Effector CD8-positive, alpha-beta T cell (primary cell): ENCODE data around the gene FN3K.
"Not testable (repeated sequence)": the region's sequence is repeated elsewhere in the genome, so short reads cannot be mapped to it uniquely, and the experiment has no call there.

Experiments
- DNase-seq: peaks from one replicate; lab custom pipeline; 2025; lab: John Stamatoyannopoulos, UW

Gene FN3K

DNA sequence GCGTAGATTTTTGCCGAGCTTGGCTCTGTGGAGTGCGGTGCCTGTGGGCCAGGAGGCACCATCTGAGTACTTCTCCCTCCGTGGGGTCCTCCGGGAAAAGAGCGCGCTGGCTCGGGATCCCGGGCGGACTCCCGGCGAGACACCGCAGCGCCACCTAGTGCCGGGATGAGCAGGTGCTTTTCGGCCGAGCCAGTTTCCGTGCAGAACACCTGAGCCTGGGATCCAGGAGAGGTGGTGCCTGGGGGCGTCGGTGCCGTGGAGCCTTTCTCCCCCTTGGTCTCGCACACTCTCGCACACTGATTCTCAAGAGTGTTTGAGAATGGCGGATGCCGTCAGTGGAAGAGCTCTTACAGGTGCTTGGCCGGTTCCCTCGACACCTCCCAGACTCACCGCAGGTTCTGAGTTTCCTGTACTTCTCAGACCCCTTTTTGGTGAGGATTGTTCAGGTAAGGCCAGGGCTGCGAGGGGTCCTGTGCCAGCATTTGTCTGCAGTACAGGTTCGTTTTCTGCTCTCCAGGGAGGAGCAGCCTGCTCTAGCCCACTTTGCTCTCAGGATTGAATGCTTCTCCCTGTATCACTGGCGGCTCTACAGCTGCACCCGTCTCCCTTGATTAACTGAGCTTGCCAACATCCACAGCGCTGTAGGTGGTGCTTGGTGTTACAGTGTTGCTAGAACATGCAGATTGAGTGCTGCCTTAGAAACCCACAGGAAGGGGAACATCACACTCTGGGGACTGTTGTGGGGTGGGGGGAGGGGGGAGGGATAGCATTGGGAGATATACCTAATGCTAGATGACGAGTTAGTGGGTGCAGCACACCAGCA, 39.8 kb downstream of the FN3K start:
- peak; percentile 39 for DNase-seq

DNA sequence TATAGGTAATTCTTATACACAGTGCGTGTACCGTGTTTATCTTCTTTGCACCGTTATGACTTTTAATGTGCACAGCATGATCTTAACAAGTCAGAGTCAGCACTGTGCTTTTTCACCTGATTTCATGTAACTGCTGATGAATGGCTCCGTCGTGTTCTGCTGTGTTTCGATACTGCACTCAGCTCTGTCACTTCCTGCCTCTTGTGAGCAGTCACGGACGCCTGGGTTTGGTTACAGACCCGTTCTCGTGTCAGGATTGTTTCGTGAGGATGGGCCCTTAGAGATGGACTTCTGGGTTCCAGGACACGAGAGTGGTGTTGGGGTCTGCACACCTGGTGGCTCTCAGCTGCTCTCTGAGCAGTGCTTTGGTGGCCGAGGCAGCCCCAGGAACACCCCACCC, 41.0 kb downstream of the FN3K start:
- DNase-seq: no peak

- not testable (repeated sequence) for DNase-seq
Observed at GRCh38 chr17:82777778-82778375, 42.5 kb downstream of the FN3K start.

DNA sequence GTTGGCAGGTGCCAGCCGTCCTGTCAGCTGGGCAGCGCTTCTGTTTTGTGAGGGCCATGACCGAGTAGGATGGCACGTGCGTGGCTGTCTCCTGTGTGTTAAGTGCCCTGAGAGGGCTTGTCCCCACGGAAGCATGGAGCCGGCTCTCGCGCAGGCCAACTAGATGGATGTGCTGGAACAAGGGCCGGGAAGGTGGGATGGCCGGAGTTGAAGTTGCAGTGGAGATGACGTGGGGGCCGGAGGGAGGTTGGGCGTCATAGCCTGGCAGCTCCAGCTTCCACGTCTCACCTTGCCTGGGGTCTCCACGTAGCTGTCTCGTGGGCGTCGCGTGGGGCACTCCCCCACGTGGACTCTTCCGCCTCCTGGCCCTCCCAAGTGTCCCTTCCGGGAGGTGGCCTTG, 44.1 kb downstream of the FN3K start:
- DNase-seq: no peak

- DNase-seq: no peak
Observed at GRCh38 chr17:82780195-82780594, 44.8 kb downstream of the FN3K start.

- no peak for DNase-seq
Observed at GRCh38 chr17:82780971-82781893, 45.8 kb downstream of the FN3K start.

- peak; percentile 70 for DNase-seq
Observed at GRCh38 chr17:82781894-82782274, 46.5 kb downstream of the FN3K start.

- DNase-seq: no peak
Observed at GRCh38 chr17:82782657-82783207, 47.3 kb downstream of the FN3K start.

GRCh38 chr17:82783498-82783897, 48.1 kb downstream of the FN3K start:
- DNase-seq: no peak

DNA sequence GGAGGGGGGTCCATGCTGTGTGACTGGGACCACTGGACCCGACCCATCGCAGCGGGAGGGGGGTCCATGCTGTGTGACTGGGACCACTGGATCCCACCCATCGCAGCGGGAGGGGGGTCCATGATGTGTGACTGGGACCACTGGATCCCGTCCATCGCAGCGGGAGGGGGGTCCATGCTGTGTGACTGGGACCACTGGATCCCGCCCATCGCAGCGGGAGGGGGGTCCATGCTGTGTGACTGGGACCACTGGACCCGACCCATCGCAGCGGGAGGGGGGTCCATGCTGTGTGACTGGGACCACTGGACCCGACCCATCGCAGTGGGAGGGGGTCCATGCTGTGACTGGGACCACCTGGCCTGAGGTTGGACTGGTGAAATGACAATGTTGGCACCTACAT, 50.2 kb downstream of the FN3K start:
- not testable (repeated sequence) for DNase-seq

GRCh38 chr17:82786427-82786826, 51.0 kb downstream of the FN3K start:
- DNase-seq: no peak

DNA sequence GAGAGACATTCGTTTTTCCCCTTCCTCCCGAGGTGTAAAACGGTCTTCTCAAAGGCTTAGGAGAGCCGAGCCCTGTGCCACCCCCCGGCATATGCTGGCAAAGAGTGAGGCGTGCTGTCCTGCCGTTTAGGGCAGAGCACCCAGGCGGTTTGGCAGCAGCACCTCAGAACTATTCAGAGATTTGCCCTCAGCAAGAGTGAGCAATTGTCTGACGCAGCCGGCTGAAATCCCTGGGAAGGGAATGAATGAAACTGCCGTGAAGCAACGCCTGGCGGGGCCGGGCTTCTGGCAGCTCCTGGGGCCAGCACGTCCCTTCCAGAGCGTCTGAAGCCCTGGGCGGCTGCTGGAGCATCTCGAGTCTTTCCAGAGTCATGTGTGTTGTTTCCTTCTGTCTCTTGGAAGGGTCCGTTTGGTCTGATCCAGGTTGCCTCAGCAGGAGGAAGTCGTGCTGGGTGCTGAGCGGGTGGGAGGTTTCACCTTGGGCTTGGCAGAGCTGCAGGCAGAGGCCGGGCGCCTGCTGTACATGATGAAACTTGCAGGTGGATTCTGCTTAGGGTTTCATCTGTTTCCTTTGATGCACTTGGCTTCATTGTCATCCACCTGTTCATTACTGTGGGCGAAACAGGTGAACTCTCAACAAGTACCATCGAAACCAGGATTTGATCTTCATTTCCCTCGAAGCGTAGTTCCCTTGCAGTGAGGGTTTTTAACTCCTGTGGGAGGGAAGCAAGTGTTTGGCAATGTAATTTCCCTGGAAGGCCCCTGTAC, 51.9 kb downstream of the FN3K start:
- no peak for DNase-seq

- DNase-seq: no peak
Observed at GRCh38 chr17:82788206-82789001, 53.0 kb downstream of the FN3K start.

DNA sequence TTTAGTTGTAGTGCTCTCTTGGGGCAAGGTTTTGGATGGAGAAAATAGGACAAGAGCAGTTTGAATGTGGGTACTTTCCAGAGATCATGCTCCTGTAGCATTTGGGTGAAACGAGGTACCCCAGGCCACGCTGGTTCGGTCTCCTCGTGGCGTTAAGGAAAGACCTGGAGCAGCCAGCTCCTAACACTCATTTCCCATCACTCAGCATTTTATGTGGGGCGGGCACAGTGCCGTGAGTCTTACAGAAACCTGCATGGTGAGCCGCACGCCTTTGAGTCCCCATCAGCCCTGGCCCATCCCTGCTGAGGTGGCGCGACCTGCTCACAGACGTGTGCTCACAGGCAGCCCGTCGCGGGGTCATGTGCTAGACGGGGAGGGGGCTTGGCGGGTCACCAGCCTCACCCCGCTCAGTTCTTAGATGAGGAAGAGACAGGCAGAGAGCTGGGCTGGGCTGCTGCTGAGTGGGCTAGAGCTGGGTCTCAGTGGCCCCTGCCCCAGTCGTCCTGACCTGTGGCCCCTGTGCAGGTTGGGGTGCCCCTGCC, 53.7 kb downstream of the FN3K start:
- DNase-seq: no peak

DNA sequence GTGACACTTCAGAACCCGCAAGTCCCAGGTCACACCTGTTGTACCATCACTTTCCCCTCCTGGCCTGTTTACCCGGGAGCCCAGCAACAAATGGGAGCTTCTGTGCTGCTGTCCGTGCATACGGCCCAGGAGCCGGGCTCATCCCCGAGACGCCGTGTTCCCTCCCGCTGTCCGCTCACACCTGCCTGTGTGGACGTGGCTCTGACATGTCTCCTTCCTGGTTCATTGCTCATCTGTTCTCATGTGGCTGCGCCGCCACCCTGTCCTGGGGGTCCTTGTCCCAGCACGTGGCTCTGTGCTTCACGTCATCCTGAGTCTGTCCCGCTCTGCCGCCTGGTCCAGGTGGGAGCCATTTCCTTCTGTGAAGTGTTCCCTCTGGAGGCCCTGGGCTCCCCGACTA, 54.4 kb downstream of the FN3K start:
- DNase-seq: no peak

GRCh38 chr17:82790391-82790790, 55.0 kb downstream of the FN3K start:
- DNase-seq: no peak

GRCh38 chr17:82791532-82791931, 56.1 kb downstream of the FN3K start:
- DNase-seq: no peak

- DNase-seq: no peak
Observed at GRCh38 chr17:82793974-82794630, 58.7 kb downstream of the FN3K start.

GRCh38 chr17:82794781-82795482, 59.5 kb downstream of the FN3K start:
- no peak for DNase-seq
